Spleen (tissue), 7 donors: Measurements from ENCODE around the gene EVL.

ENCODE experiments used
- CTCF ChIP-seq, 11 experiments: fragments of 200-600 bp in 7 of 11; fragments of 450-650 bp in 4 of 11; sonication (generic) in 4 of 11; IDR thresholded peaks in 8 of 11; conservative IDR thresholded peaks in 3 of 11; 1 replicate in 7 of 11; 2 replicates in 4 of 11; pipeline versions ENCODE4 v1.4.0 to v1.8.0; 2016 to 2021; ENCODE audit warnings: antibody characterized with exemption in 11 of 11, inconsistent platforms in 4 of 11, mild to moderate bottlenecking in 1 of 11
- POLR2A ChIP-seq, 3 donors: fragments of 450-650 bp; IDR thresholded peaks; one replicate each; pipeline ENCODE4 v1.5.1; 2017; ENCODE audit warnings: antibody characterized with exemption in 3 of 3, mild to moderate bottlenecking in 1 of 3
- donor health status: DM: no; HTN: no; CAD: no; lungs with moderate emphysema.
- donor health status: DM: no; HTN: no; CAD: no.
- donor health status: DM: no; HTN: no; CAD: no.

DNA sequence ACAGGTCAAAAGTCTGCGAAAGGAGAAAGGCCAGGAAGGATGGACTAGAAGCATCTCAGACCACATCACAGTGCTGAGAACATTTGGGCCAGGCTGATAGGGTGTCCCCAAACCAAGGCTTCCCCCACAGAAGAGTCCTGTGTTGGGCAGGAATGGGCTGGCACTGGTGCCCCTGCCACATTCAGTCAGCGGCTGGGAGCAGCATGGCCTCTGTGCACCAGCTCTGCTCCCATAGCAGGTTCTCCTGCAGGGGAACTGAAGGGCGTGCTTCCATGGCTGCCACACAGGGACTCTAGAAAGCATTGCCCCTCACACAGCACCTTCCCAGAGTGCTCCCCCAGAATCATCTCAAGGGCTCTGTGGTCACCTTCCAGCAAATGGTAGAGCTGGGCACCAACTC lies 17.5 kb downstream of the EVL start:
- no peak for TF ChIP-seq POLR2A (IDR thresholded peaks at IDR 0.05)
- TF ChIP-seq CTCF (IDR thresholded peaks at IDR 0.05 in 8 of 11, conservative IDR thresholded peaks at IDR 0.05 in 3 of 11) = no peak
